A549 (cell line): ENCODE results near the gene CIITA.

Source experiments
- JUNB ChIP-seq: fragments of >200 bp; sonication (Bioruptor Twin); formaldehyde crosslinking; IDR thresholded peaks from 2 replicates; pipeline ENCODE4 v1.6.1; 2016
- TF ChIP-seq, protein P1 (sequence below): fragments of >200 bp; sonication (Bioruptor Twin); formaldehyde crosslinking; IDR thresholded peaks from 3 replicates; pipeline ENCODE4 v1.5.1; 2016

DNA sequence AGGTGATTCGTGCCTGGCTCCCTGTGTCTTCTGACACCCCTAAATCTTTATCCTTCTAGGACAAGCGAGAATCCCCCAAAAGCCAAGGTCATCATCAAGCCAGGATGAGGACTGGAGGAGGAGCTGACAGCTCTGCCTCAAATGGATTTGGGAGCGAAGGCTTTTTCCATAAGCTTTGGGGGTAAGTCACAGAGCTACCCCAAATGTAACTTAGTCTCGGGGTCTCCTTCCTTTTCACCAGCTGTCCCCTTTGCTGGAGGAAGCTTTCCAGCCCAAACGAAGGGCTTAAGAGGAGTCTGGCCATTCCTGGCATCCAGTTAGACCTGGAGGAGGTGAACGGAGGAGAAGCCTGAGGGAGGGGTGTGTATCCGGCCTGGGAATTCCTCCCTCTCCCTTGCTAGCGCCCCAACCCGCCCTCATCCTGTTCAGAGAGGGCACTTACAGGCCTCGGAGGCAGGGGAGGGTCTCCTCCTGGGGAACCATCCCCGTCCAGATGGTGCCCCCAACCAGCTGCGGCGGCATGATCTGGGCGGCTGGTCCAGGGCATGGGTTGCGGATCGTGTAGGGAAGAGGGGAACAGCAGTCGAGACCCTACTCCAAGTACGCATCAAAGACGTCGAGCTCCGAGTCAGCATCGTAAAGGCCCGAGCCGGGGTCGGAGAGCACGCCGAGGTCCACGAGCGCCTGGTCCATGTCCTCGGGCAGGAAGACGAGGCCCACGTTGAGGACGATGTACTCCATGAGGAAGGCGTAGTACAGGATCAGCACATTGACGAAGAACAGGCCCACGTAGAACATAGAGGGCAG is 64.3 kb downstream of the CIITA start:
- TF ChIP-seq, protein P1, sequence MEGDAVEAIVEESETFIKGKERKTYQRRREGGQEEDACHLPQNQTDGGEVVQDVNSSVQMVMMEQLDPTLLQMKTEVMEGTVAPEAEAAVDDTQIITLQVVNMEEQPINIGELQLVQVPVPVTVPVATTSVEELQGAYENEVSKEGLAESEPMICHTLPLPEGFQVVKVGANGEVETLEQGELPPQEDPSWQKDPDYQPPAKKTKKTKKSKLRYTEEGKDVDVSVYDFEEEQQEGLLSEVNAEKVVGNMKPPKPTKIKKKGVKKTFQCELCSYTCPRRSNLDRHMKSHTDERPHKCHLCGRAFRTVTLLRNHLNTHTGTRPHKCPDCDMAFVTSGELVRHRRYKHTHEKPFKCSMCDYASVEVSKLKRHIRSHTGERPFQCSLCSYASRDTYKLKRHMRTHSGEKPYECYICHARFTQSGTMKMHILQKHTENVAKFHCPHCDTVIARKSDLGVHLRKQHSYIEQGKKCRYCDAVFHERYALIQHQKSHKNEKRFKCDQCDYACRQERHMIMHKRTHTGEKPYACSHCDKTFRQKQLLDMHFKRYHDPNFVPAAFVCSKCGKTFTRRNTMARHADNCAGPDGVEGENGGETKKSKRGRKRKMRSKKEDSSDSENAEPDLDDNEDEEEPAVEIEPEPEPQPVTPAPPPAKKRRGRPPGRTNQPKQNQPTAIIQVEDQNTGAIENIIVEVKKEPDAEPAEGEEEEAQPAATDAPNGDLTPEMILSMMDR, result no peak
- TF ChIP-seq JUNB, result no peak
